Heart left ventricle (tissue), 16 donors: ENCODE results near the gene RIPOR1. TPM values are rescaled to one million over a fixed set of nuclear protein-coding genes. Genes with fewer than 3 reads are reported as not detected.

Experiments used
- ATAC-seq, 4 donors: fragments of 200-7000 bp; cut with Tn5 transposase; one replicate each; pipeline ENCODE4 v1.9.1; 2020 to 2022; ENCODE audit warnings: moderate library complexity in 4 of 4, mild to moderate bottlenecking in 3 of 4, moderate number of reproducible peaks in 1 of 4
- DNase-seq, 5 donors: peaks; one replicate each; pipeline ENCODE4 v3.0.0-alpha.2; 2020
- H3K27ac ChIP-seq, 12 donors: fragments of 200-600 bp; sonication (generic) in 4 of 12; one replicate each; pipeline versions ENCODE4 v1.5.0 to v1.8.0; 2016 to 2022; ENCODE audit warnings: mild to moderate bottlenecking in 2 of 12
- H3K27me3 ChIP-seq, 9 donors: fragments of 200-600 bp; sonication (generic) in 2 of 9; one replicate each; pipeline versions ENCODE4 v1.5.1 to v1.8.0; 2016 to 2022; ENCODE audit warnings: mild to moderate bottlenecking in 3 of 9
- H3K36me3 ChIP-seq, 9 donors: fragments of 200-600 bp; sonication (generic) in 2 of 9; one replicate each; pipeline versions ENCODE4 v1.5.0 to v1.8.0; 2018 to 2022; ENCODE audit warnings: mild to moderate bottlenecking in 2 of 9
- H3K4me1 ChIP-seq, 12 donors: fragments of 200-600 bp; sonication (generic) in 4 of 12; one replicate each; pipeline versions ENCODE4 v1.5.0 to v1.8.0; 2016 to 2022; ENCODE audit warnings: mild to moderate bottlenecking in 3 of 12
- H3K4me3 ChIP-seq, 12 donors: fragments of 200-600 bp; sonication (generic) in 4 of 12; one replicate each; pipeline versions ENCODE4 v1.5.0 to v1.8.0; 2017 to 2022; ENCODE audit warnings: mild to moderate bottlenecking in 9 of 12, moderate library complexity in 4 of 12
- H3K9me3 ChIP-seq, 12 donors: fragments of 200-600 bp; sonication (generic) in 4 of 12; one replicate each; pipeline versions ENCODE4 v1.5.0 to v1.8.0; 2016 to 2022; ENCODE audit warnings: mild to moderate bottlenecking in 1 of 12
- POLR2A ChIP-seq, 2 donors: fragments of 450-650 bp; IDR thresholded peaks; one replicate each; pipeline ENCODE4 v1.6.1; 2017; ENCODE audit warnings: antibody characterized with exemption in 2 of 2, mild to moderate bottlenecking in 2 of 2, moderate library complexity in 2 of 2
- WGBS, 4 donors: extraction: QIAGEN DNeasy Blood & Tissue Kit in 2 of 4; methylation state at CpG; one replicate each; pipeline versions ENCODE4 v1.1.5 to v1.1.7; 2013 to 2018; 5-methylcytosine and 5-hydroxymethylcytosine counted together
- intact Hi-C, 10 donors: fragments of 100-400 bp; cut with DNase I; formaldehyde crosslinking; loops; one replicate each; pipeline versions ENCODE4 v1.11.1 to v1.14.2; 2022
- polyA plus RNA-seq, 2 donors: library from polyadenylated mRNA; stranded (reverse); fragments of 200-250 nt; gene quantifications; one replicate each; pipeline ENCODE4 v1.2.3, GENCODE V29; 2013
- total RNA-seq, 9 donors: library from RNA; depleted of rRNA in 2 of 9; stranded (reverse); fragments of >200 nt in 2 of 9; fragmentation: NEBNext Ultra II Directional in 3 of 9; extraction: Animal tissue kit (Norgen Biotek cat#: 25700) in 3 of 9; gene quantifications; one replicate each; pipeline versions ENCODE4 v1.1.0 to v1.2.4, GENCODE V29; 2016 to 2023
- TF ChIP-seq, protein P1 (sequence below), 12 donors: fragments of 200-600 bp; sonication (generic) in 4 of 12; IDR thresholded peaks; one replicate each; pipeline versions ENCODE4 v1.5.0 to v1.8.0; 2018 to 2022; ENCODE audit warnings: antibody characterized with exemption in 12 of 12, mild to moderate bottlenecking in 5 of 12
- donor health status: ischemic (EF 13 %, LVEDD 7.1; RV severe dilation, severe dysfunction).
- donor health status: healthy with polysubstance abuse.
- donor health status: DM: no; HTN: yes; CAD: no.
- donor health status: DM: no; HTN: no; CAD: no.
- donor health status: ischemic (EF 25% LVEDD 6.9; RV normal size, moderate dysfunction).
- donor health status: ischemic (EF 25% LVEDD 5.7; RV mildly dilated, moderate dysfunction).
- donor health status: healthy.
- donor health status: DM: yes; HTN: yes; CAD: no.
- donor health status: ischemic (EF 35%, LVEDD 5.7; RV mildly dilated, moderate dysfunction).
- donor health status: nonischemic (EF 11% LVEDD 7.7; RV severe dilation, severe dysfunction).
- donor health status: DM: yes; HTN: yes; CAD: no.
- donor health status: PGD.
- donor health status: ischemic (EF 29% LVEDD 5.4; RV normal size, mild dysfunction).
- donor health status: nonischemic (EF 23%, LVEDD 6.1; RV moderate dilation, normal function).

The RIPOR1 gene
- total and polyA plus RNA-seq, 11 donors: 40.7 to 156 (median 65.2) TPM

GRCh38 chr16:67541391-67542263 lies 13.0 kb downstream of the RIPOR1 start:
- ATAC-seq (peak in 3 of 4 donors; percentile 0 to 2 (median 1)), DNase-seq (peak in 2 of 5 donors; percentile 59 to 60)
- Histone ChIP-seq H3K27me3 (no peaks in the 10 kb centered on the region), H3K36me3 (peaks cover 0 to 83% (median 78%) of the 10 kb centered on the region in 9 donors), H3K27ac (peak overlapping the region in 10 of 12 donors; percentile 3 to 64 (median 44)), H3K4me3 (no peak overlapping the region), H3K4me1 (peaks cover 2 to 92% (median 68%) of the 10 kb centered on the region in 12 donors), H3K9me3 (no peaks in the 10 kb centered on the region)
- intact Hi-C loops: loop anchor here in 1 of 10 donors (10.0 kb wide), 1 partner anchor 103 kb away; the partner anchor contains the start of gene CARMIL2
- 58 to 72% (median 69%) methylated on average over 11 to 14 of the region's 14 CpGs for WGBS, 4 donors
- TF ChIP-seq, protein P1, sequence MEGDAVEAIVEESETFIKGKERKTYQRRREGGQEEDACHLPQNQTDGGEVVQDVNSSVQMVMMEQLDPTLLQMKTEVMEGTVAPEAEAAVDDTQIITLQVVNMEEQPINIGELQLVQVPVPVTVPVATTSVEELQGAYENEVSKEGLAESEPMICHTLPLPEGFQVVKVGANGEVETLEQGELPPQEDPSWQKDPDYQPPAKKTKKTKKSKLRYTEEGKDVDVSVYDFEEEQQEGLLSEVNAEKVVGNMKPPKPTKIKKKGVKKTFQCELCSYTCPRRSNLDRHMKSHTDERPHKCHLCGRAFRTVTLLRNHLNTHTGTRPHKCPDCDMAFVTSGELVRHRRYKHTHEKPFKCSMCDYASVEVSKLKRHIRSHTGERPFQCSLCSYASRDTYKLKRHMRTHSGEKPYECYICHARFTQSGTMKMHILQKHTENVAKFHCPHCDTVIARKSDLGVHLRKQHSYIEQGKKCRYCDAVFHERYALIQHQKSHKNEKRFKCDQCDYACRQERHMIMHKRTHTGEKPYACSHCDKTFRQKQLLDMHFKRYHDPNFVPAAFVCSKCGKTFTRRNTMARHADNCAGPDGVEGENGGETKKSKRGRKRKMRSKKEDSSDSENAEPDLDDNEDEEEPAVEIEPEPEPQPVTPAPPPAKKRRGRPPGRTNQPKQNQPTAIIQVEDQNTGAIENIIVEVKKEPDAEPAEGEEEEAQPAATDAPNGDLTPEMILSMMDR (IDR thresholded peaks at IDR 0.05): no peak
- TF ChIP-seq POLR2A (IDR thresholded peaks at IDR 0.05): no peak

- H3K27ac ChIP-seq: peak overlapping the region in 5 of 12 donors; percentile 9 to 64 (median 49)
- no peak for TF ChIP-seq POLR2A (IDR thresholded peaks at IDR 0.05)
- TF ChIP-seq, protein P1 (IDR thresholded peaks at IDR 0.05): no peak
- intact Hi-C loops: loop anchor here in 1 of 10 donors (10.0 kb wide), 1 partner anchor 102 kb away; the partner anchor contains the start of gene CARMIL2
- no peaks in the 10 kb centered on the region for H3K27me3 ChIP-seq
- H3K4me3 ChIP-seq: no peak overlapping the region
- H3K36me3 ChIP-seq: peaks cover 0 to 89% (median 86%) of the 10 kb centered on the region in 9 donors
- ATAC-seq (peak in 2 of 4 donors; percentile 7 to 14), DNase-seq (peak in 1 of 5 donors; percentile 66)
- no peaks in the 10 kb centered on the region for H3K9me3 ChIP-seq
- peaks cover 0 to 92% (median 68%) of the 10 kb centered on the region in 12 donors for H3K4me1 ChIP-seq
Observed at GRCh38 chr16:67542464-67542863, 13.8 kb downstream of the RIPOR1 start.

GRCh38 chr16:67543036-67543435 lies 14.4 kb downstream of the RIPOR1 start:
- 85 to 93% (median 91%) methylated on average over 4 to 8 of the region's 8 CpGs for WGBS, 4 donors
- no peak for ATAC-seq
- Histone ChIP-seq H3K4me3 (no peak overlapping the region), H3K36me3 (peaks cover 0 to 95% (median 90%) of the 10 kb centered on the region in 9 donors), H3K4me1 (peaks cover 0 to 90% (median 72%) of the 10 kb centered on the region in 12 donors), H3K9me3 (no peaks in the 10 kb centered on the region), H3K27me3 (no peaks in the 10 kb centered on the region), H3K27ac (peak overlapping the region in 1 of 12 donors; percentile 53)
- TF ChIP-seq, protein P1 (IDR thresholded peaks at IDR 0.05): no peak
- intact Hi-C loops: loop anchor here in 1 of 10 donors (10.0 kb wide), 1 partner anchor 102 kb away; the partner anchor contains the start of gene CARMIL2
- no peak for DNase-seq

DNA sequence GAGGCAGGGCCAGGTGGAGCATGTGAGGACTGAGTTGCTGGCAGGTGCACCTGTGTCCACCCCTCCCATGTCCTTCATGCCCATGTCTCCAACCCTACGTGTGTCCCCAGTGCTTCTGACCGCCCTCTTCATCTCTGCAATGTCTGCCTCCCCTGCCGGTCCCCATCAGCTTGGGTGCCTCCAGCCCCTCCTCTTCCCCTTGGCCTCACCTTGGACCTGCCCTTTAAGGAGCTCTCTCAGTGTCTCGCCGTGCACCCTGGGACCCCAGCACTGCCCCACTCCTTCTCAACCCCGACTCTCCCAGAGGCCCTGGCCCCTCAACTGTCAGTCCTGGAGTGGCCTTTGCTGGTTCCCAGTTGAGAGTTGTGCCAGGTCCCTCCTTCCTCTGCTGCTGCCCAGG lies 15.0 kb downstream of the RIPOR1 start:
- ATAC-seq: no peak
- intact Hi-C loops: loop anchor here in 1 of 10 donors (10.0 kb wide), 1 partner anchor 101 kb away; the partner anchor contains the start of gene CARMIL2
- peak overlapping the region in 1 of 12 donors; percentile 14 for H3K27ac ChIP-seq
- H3K4me3 ChIP-seq: no peak overlapping the region
- H3K36me3 ChIP-seq: peaks cover 0 to 97% (median 91%) of the 10 kb centered on the region in 9 donors
- H3K9me3 ChIP-seq: no peaks in the 10 kb centered on the region
- TF ChIP-seq, protein P1 (IDR thresholded peaks at IDR 0.05): no peak
- TF ChIP-seq POLR2A (IDR thresholded peaks at IDR 0.05): no peak
- no peak for DNase-seq
- no peaks in the 10 kb centered on the region for H3K27me3 ChIP-seq
- H3K4me1 ChIP-seq: peaks cover 0 to 85% (median 68%) of the 10 kb centered on the region in 12 donors
- 74 to 81% (median 77%) methylated on average over 6 of the region's 6 CpGs for WGBS, 4 donors
